Liver (tissue), 3 donors: ENCODE measurements around the gene NRSN2.

Experiments used
- CTCF ChIP-seq: fragments of 150-350 bp; IDR thresholded peaks from 2 replicates; pipeline ENCODE4 v1.5.1; 2017; ENCODE audit warnings: improper control_type of control experiment, low read depth, low read length; ENCODE audit not compliant: missing input control
- GABPA ChIP-seq, 2 donors: IDR thresholded peaks in 1 of 2; conservative IDR thresholded peaks in 1 of 2; 2 replicates each; pipeline ENCODE4 v1.6.1; 2016; ENCODE audit warnings: antibody characterized with exemption in 2 of 2, mild to moderate bottlenecking in 1 of 2, moderate library complexity in 1 of 2
- JUND ChIP-seq, 2 donors: IDR thresholded peaks; 2 replicates each; pipeline ENCODE4 v1.6.1; 2016; ENCODE audit warnings: antibody characterized with exemption in 2 of 2
- SP1 ChIP-seq: IDR thresholded peaks from 2 replicates; pipeline ENCODE4 v1.6.1; 2018; ENCODE audit warnings: antibody characterized with exemption, mild to moderate bottlenecking
- TAF1 ChIP-seq: conservative IDR thresholded peaks from 2 replicates; pipeline ENCODE4 v1.6.1; 2016; ENCODE audit warnings: antibody characterized with exemption, mild to moderate bottlenecking
- donor health status: healthy.
- donor health status: healthy.

GRCh38 chr20:312866-313265 is 34.0 kb upstream of the NRSN2 start:
- TF ChIP-seq CTCF: no peak
- TF ChIP-seq GABPA (IDR thresholded peaks at IDR 0.05 in 1 of 2, conservative IDR thresholded peaks at IDR 0.05 in 1 of 2): no peak
- TF ChIP-seq TAF1: no peak
- no peak for TF ChIP-seq JUND (IDR thresholded peaks at IDR 0.05)
- no peak for TF ChIP-seq SP1
